Hepatocyte (in vitro differentiated cells): ENCODE measurements around the gene ASB6. TPM values are rescaled to one million over a fixed set of nuclear protein-coding genes. Genes with fewer than 3 reads are reported as not detected.

Source experiments
- DNase-seq: peaks from one replicate; pipeline ENCODE4 v3.0.0-alpha.2; 2016; ENCODE audit warnings: low spot score
- H2AFZ ChIP-seq: fragments of 200-600 bp; sonication (generic); 2 replicates; pipeline ENCODE4 v1.6.0; 2016; ENCODE audit warnings: antibody characterized with exemption, mild to moderate bottlenecking
- H3K27ac ChIP-seq: fragments of 200-600 bp; sonication (generic); 2 replicates; pipeline ENCODE4 v1.5.1; 2016; ENCODE audit warnings: mild to moderate bottlenecking
- H3K27me3 ChIP-seq: fragments of 200-600 bp; sonication (generic); 2 replicates; pipeline ENCODE4 v1.6.1; 2016
- H3K36me3 ChIP-seq: fragments of 200-600 bp; sonication (generic); replicated peaks from 2 replicates; pipeline ENCODE4 v1.5.1; 2016; ENCODE audit warnings: low read depth; ENCODE audit not compliant: insufficient read depth
- H3K4me1 ChIP-seq: fragments of 200-600 bp; sonication (generic); 2 replicates; pipeline ENCODE4 v1.5.1; 2016; ENCODE audit warnings: mild to moderate bottlenecking, moderate library complexity; ENCODE audit not compliant: insufficient read depth
- H3K4me2 ChIP-seq: fragments of 200-600 bp; sonication (generic); 2 replicates; pipeline ENCODE4 v1.6.0; 2016
- H3K4me3 ChIP-seq: fragments of 200-600 bp; sonication (generic); 2 replicates; pipeline ENCODE4 v1.5.1; 2016; ENCODE audit warnings: mild to moderate bottlenecking
- H3K79me2 ChIP-seq: fragments of 200-600 bp; sonication (generic); 2 replicates; pipeline ENCODE4 v1.6.0; 2017; ENCODE audit warnings: mild to moderate bottlenecking
- H3K9me2 ChIP-seq: fragments of 200-600 bp; sonication (generic); replicated peaks from 2 replicates; pipeline ENCODE4 v1.6.0; 2017; ENCODE audit warnings: mild to moderate bottlenecking; ENCODE audit not compliant: insufficient read depth
- H3K9me3 ChIP-seq: fragments of 200-600 bp; sonication (generic); 2 replicates; pipeline ENCODE4 v1.5.1; 2016; ENCODE audit warnings: low read depth, mild to moderate bottlenecking
- H4K20me1 ChIP-seq: fragments of 200-600 bp; sonication (generic); 2 replicates; pipeline ENCODE4 v1.6.0; 2016; ENCODE audit warnings: mild to moderate bottlenecking; ENCODE audit not compliant: insufficient read depth, poor library complexity, severe bottlenecking
- CTCF ChIP-seq: fragments of 200-600 bp; sonication (generic); IDR thresholded peaks from 2 replicates; pipeline ENCODE4 v1.5.1; 2016; ENCODE audit warnings: antibody characterized with exemption, mild to moderate bottlenecking; ENCODE audit not compliant: poor library complexity
- EZH2 ChIP-seq: fragments of 200-600 bp; sonication (generic); IDR thresholded peaks from 2 replicates; pipeline ENCODE4 v1.6.1; 2016; ENCODE audit warnings: antibody characterized with exemption, mild to moderate bottlenecking, borderline replicate concordance
- EZH2phosphoT487 ChIP-seq: fragments of 200-600 bp; sonication (generic); IDR thresholded peaks from one replicate; pipeline ENCODE4 v1.6.1; 2018; ENCODE audit warnings: antibody characterized with exemption, mild to moderate bottlenecking, low read depth, moderate library complexity; ENCODE audit not compliant: unreplicated experiment, severe bottlenecking
- WGBS: methylation state at CpG from one replicate; pipeline ENCODE4 v1.1.6; 2016; ENCODE audit warnings: low lambda C conversion rate; ENCODE audit errors: missing lambda C conversion rate; 5-methylcytosine and 5-hydroxymethylcytosine counted together
- polyA plus RNA-seq: library from polyadenylated mRNA; unstranded; fragments of >200 nt; fragmentation: Nextera tagmentation; extraction: Ambion mirVana; gene quantifications from 2 replicates; pipeline ENCODE4 v1.2.1, GENCODE V29; 2016
- total RNA-seq: library from RNA; depleted of rRNA; stranded (reverse); fragments of >200 nt; gene quantifications from 2 replicates; pipeline ENCODE4 v1.2.3, GENCODE V29; 2014

The ASB6 gene
- total and polyA plus RNA-seq, 2 experiments from 2014 or later = 14.2 to 15.5 TPM

GRCh38 chr9:129686736-129687135, 44.8 kb upstream of the ASB6 start:
- 75% methylated on average over 7 of the region's 9 CpGs for WGBS
- Histone ChIP-seq H3K4me1 (no peaks in the 10 kb centered on the region), H3K36me3 (no peaks in the 10 kb centered on the region), H2AFZ (no peak overlapping the region), H3K9me2 (no peaks in the 10 kb centered on the region), H3K79me2 (no peaks in the 10 kb centered on the region), H3K9me3 (no peaks in the 10 kb centered on the region), H3K27ac (no peak overlapping the region), H3K4me2 (no peak overlapping the region), H4K20me1 (no peaks in the 10 kb centered on the region), H3K27me3 (no peaks in the 10 kb centered on the region), H3K4me3 (no peak overlapping the region)
- no peak for DNase-seq
- TF ChIP-seq CTCF (no peak), EZH2 (no peak), EZH2phosphoT487 (no peak)

GRCh38 chr9:129685933-129686259, 43.9 kb upstream of the ASB6 start:
- H2AFZ ChIP-seq = no peak overlapping the region
- DNase-seq = no peak
- H4K20me1 ChIP-seq = no peaks in the 10 kb centered on the region
- H3K9me3 ChIP-seq = no peaks in the 10 kb centered on the region
- no peak overlapping the region for H3K4me2 ChIP-seq
- no peaks in the 10 kb centered on the region for H3K9me2 ChIP-seq
- H3K4me1 ChIP-seq = no peaks in the 10 kb centered on the region
- H3K27me3 ChIP-seq = no peaks in the 10 kb centered on the region
- no peaks in the 10 kb centered on the region for H3K79me2 ChIP-seq
- 67% methylated on average over 2 of the region's 3 CpGs for WGBS
- no peak overlapping the region for H3K27ac ChIP-seq
- no peak overlapping the region for H3K4me3 ChIP-seq
- no peaks in the 10 kb centered on the region for H3K36me3 ChIP-seq
- TF ChIP-seq CTCF (no peak), EZH2 (no peak), EZH2phosphoT487 (no peak)

- Histone ChIP-seq H3K4me2 (no peak overlapping the region), H4K20me1 (no peaks in the 10 kb centered on the region), H3K79me2 (no peaks in the 10 kb centered on the region), H3K9me2 (no peaks in the 10 kb centered on the region), H2AFZ (no peak overlapping the region), H3K27ac (no peak overlapping the region), H3K9me3 (no peaks in the 10 kb centered on the region), H3K27me3 (no peaks in the 10 kb centered on the region), H3K4me3 (no peak overlapping the region), H3K4me1 (no peaks in the 10 kb centered on the region), H3K36me3 (no peaks in the 10 kb centered on the region)
- no peak for TF ChIP-seq CTCF
- TF ChIP-seq EZH2 = no peak
- no peak for TF ChIP-seq EZH2phosphoT487
- DNase-seq = no peak
- 85% methylated on average over 15 of the region's 15 CpGs for WGBS
These were observed 43.4 kb upstream of the ASB6 start for GRCh38 chr9:129685220-129685932.

- Histone ChIP-seq H4K20me1 (no peaks in the 10 kb centered on the region), H2AFZ (no peak overlapping the region), H3K36me3 (no peaks in the 10 kb centered on the region), H3K9me3 (no peaks in the 10 kb centered on the region), H3K27ac (no peak overlapping the region), H3K79me2 (no peaks in the 10 kb centered on the region), H3K4me2 (no peak overlapping the region), H3K4me3 (no peak overlapping the region), H3K4me1 (peaks cover 4% of the 10 kb centered on the region), H3K27me3 (no peaks in the 10 kb centered on the region), H3K9me2 (no peaks in the 10 kb centered on the region)
- no peak for DNase-seq
- WGBS = 92% methylated on average over 7 of the region's 7 CpGs
- no peak for TF ChIP-seq CTCF
- TF ChIP-seq EZH2phosphoT487 = no peak
- TF ChIP-seq EZH2 = no peak
These were observed 40.4 kb upstream of the ASB6 start for GRCh38 chr9:129682381-129682780.
